Measurements from ENCODE around the gene MYL11.

DNA sequence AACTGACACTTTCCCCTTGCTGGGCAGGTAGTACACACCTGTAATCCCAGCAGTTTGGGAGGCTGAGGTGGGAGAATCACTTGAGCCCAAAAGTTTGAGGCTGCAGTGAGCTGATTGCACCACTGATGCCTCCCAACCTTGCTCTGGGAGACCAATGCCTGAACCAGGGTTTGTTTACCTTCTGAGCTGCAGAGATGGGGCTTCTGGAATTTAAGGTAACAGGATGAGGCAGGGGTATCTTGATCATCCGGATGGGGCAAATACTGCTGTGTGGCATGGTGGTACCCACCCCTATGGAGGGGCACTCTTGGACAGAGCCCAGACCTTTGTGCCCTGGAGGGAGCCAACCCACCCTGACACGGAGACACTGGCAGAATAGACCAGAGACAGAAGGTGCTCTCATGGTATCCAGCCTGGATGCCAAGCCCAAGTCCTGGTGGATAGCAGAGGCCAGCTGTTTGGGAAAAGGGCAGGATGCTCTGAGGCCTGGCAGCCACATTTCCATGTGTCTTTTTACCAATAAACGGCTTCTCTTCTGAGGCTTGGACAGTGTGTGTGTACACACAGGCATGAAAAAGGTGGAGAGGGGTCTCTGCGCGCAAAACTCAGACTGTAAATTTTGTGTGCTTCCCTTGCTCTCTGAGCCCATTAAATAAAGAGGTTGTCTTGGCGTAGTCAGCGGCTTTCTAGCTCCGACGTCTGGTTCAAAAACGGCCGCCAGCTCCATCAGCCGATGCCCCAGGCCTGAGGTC lies 25.0 kb downstream of the MYL11 start:
- TF ChIP-seq, protein P1, sequence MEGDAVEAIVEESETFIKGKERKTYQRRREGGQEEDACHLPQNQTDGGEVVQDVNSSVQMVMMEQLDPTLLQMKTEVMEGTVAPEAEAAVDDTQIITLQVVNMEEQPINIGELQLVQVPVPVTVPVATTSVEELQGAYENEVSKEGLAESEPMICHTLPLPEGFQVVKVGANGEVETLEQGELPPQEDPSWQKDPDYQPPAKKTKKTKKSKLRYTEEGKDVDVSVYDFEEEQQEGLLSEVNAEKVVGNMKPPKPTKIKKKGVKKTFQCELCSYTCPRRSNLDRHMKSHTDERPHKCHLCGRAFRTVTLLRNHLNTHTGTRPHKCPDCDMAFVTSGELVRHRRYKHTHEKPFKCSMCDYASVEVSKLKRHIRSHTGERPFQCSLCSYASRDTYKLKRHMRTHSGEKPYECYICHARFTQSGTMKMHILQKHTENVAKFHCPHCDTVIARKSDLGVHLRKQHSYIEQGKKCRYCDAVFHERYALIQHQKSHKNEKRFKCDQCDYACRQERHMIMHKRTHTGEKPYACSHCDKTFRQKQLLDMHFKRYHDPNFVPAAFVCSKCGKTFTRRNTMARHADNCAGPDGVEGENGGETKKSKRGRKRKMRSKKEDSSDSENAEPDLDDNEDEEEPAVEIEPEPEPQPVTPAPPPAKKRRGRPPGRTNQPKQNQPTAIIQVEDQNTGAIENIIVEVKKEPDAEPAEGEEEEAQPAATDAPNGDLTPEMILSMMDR (IDR thresholded peaks at IDR 0.05) = no peak
- TF ChIP-seq POLR2A (IDR thresholded peaks at IDR 0.05) (no peak), POLR2AphosphoS5 (IDR thresholded peaks at IDR 0.05) (no peak)

Data from prostate gland (tissue), 2 donors.